Mesodermal cell (in vitro differentiated cells): ENCODE data around the gene PRDM16.

Experiments
- H3K27ac ChIP-seq: 2 replicates; pipeline ENCODE4 v1.7.0; 2013; ENCODE audit warnings: mild to moderate bottlenecking, low read depth, low read length, moderate library complexity; ENCODE audit not compliant: severe bottlenecking
- H3K36me3 ChIP-seq: 2 replicates; pipeline ENCODE4 v1.7.1; 2013; ENCODE audit warnings: mild to moderate bottlenecking, low read length, moderate library complexity; ENCODE audit not compliant: control insufficient read depth, insufficient read depth
- H3K4me1 ChIP-seq: one replicate; pipeline ENCODE4 v1.7.1; 2013; ENCODE audit warnings: mild to moderate bottlenecking, low read length; ENCODE audit not compliant: insufficient read depth, control insufficient read depth, poor library complexity, severe bottlenecking
- H3K4me3 ChIP-seq: 2 replicates; pipeline ENCODE4 v1.7.0; 2013; ENCODE audit warnings: low read length, control low read depth, mild to moderate bottlenecking; ENCODE audit not compliant: insufficient read depth, poor library complexity, severe bottlenecking; ENCODE audit errors: extremely low read depth
- H3K9me3 ChIP-seq: 2 replicates; pipeline ENCODE4 v1.7.1; 2013; ENCODE audit warnings: mild to moderate bottlenecking, low read length, moderate library complexity; ENCODE audit not compliant: control insufficient read depth
- WGBS, 2 experiments: methylation state at CpG; one replicate each; pipeline ENCODE4 v1.1.5; 2013; ENCODE audit warnings: missing lambda C conversion rate in 2 of 2; ENCODE audit not compliant: insufficient coverage in 2 of 2; 5-methylcytosine and 5-hydroxymethylcytosine counted together

The PRDM16 gene

DNA sequence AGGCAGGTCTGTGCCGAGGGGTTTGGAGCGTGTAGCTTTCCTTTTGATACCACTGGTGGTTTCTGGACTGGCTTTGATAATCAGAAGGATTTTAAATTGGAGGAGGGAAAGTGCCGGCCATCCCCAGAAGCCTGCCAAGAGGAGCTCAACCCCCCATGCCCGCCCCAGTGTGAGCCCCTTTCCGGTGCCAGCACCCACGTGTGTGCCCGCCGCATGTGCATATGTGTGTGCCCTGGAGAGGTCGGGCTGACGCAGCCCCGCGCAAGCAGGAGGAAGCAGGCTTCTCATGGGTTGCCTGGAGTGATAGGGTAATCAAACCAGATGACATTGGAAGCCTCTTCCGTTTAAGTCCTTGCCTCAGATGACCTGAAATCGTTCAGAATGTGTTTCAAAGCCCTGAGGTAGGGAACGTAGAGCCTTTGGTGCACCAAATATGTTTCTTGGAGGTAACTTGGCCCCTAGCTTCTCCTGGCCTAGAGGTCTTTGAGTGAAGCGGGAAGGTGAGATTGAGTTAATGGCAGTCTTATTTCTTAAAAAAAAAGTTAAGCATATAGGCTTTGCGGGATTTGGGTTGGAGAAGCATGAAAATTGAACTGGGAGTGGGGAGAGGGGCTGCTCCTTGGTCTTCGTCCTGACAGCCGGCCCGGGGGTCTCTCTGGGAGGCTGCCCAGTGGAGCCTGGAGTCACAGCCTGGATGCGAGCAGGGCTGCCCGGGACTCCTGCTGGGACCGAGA, 351.4 kb downstream of the PRDM16 start:
- 89 to 93% methylated on average over 15 to 22 of the region's 23 CpGs for WGBS, 2 experiments
- Histone ChIP-seq H3K27ac (no peak overlapping the region), H3K4me3 (no peak overlapping the region), H3K9me3 (peaks cover 10% of the 10 kb centered on the region), H3K36me3 (no peaks in the 10 kb centered on the region), H3K4me1 (no peaks in the 10 kb centered on the region)

DNA sequence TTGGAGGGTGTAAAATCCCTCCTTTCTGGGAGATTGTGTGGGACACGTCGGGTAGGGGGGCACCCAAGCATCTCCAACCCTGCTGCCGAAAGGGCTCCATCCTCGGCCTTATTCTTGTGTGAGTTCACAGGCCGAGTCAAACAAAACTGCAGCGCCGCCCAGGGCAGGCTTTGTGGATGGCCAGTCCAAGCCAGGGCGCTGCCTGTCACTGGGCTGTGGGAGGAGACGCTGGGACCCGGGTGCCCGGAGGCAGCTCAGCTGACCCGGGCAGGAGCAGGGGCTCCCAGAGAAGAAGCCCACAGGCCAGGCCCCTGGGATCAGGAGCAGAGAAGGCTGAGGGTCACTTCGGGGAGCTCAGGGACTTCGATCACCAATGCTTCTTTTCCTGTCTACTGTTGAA, 353.6 kb downstream of the PRDM16 start:
- no peaks in the 10 kb centered on the region for H3K9me3 ChIP-seq
- H3K36me3 ChIP-seq, result no peaks in the 10 kb centered on the region
- H3K4me3 ChIP-seq, result no peak overlapping the region
- WGBS, 2 experiments, result 93 to 95% methylated on average over 12 to 14 of the region's 14 CpGs
- H3K4me1 ChIP-seq, result no peaks in the 10 kb centered on the region
- no peak overlapping the region for H3K27ac ChIP-seq

DNA sequence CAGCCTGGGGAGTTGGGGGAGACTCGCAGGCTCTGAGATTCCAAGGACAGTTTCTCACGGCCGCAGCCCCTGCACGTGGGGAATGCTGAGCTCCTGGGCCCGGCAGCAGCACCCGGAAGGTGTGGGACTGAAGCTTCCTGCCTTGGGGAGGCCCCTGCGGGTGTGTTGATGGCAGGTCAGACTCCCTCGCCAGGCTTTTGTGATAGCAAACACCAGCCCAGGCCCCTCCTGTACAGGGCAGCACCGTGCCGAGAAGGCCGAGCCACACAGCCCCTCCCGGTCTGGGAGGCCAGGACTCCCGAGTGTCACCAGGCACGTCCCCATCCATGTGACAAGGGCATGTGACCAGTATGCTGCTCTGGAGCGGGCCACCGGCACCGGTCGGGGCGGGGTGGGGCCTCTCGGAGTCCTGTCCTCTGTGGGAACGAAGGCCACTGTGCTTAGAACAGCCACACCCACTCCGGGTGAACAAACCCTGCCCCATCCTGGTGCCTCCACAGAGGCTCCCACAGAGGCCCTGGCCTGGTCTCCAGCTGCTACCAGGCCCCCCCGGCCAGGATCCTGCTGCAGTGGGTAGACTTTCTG, 354.3 kb downstream of the PRDM16 start:
- Histone ChIP-seq H3K4me1 (no peaks in the 10 kb centered on the region), H3K4me3 (no peak overlapping the region), H3K36me3 (no peaks in the 10 kb centered on the region), H3K9me3 (no peaks in the 10 kb centered on the region), H3K27ac (no peak overlapping the region)
- WGBS, 2 experiments, result 88 to 89% methylated on average over 19 to 21 of the region's 23 CpGs

DNA sequence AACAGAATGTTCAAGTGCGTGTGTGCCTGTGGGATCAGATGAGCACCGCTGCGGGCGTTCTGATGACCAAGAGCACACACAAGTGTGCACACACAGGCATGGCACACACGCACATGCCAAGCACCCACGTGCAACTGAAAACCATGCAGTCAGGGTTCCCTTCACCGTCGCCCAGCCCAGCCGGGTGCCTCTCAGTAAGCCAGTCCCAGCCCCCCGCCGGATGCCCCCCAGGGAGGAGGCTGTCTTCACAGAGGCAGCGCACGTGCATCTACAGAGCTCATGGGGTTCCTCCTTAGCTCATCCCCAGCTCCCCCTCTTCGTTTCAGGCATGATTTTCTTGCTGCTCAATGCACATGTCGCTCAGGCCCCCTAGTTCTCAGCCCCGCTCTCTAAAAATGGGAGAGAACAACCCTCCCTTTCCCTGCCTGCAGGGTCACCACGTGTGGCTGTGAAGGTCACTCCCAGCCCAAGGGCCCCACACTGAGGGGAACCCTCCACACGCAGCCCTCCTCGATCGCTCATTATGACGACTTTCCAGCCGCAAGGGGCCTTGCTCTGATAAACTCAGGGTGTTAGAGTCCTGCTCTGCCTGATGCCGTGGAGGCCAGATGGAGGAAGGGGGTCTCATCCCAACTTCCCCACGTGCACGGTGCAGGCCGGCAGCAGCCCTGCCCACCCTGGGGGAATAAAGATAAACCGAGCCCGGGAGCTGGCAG, 355.1 kb downstream of the PRDM16 start:
- no peak overlapping the region for H3K4me3 ChIP-seq
- no peaks in the 10 kb centered on the region for H3K9me3 ChIP-seq
- no peaks in the 10 kb centered on the region for H3K4me1 ChIP-seq
- H3K27ac ChIP-seq, result no peak overlapping the region
- 86 to 87% methylated on average over 26 to 27 of the region's 28 CpGs for WGBS, 2 experiments
- no peaks in the 10 kb centered on the region for H3K36me3 ChIP-seq

DNA sequence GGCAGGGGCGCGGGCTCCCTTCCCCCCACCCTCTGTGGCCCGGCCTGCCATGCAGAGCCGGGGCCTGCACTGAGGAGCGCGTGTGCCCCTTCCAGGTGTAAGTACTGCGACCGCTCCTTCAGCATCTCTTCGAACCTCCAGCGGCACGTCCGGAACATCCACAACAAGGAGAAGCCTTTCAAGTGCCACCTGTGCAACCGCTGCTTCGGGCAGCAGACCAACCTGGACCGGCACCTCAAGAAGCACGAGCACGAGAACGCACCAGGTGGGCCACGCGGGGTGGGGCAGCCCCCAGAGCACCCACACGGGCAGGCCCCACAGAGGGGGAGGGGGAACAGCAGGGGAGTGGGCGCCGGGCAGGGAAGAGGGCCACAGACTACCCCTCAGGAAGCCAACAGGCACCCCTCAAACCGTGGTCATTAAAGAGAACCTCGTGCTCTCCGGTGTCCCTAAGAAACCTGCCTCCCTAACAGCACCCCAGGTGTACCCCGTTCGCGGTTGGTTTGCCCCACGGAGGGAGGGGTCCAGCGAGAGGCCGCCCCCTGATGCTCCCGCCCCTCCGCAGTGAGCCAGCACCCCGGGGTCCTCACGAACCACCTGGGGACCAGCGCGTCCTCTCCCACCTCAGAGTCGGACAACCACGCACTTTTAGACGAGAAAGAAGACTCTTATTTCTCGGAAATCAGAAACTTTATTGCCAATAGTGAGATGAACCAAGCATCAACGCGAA, 356.6 kb downstream of the PRDM16 start:
- WGBS, 2 experiments, result 93% methylated on average over 30 to 36 of the region's 44 CpGs
- Histone ChIP-seq H3K4me3 (no peak overlapping the region), H3K36me3 (no peaks in the 10 kb centered on the region), H3K27ac (no peak overlapping the region), H3K4me1 (no peaks in the 10 kb centered on the region), H3K9me3 (no peaks in the 10 kb centered on the region)

DNA sequence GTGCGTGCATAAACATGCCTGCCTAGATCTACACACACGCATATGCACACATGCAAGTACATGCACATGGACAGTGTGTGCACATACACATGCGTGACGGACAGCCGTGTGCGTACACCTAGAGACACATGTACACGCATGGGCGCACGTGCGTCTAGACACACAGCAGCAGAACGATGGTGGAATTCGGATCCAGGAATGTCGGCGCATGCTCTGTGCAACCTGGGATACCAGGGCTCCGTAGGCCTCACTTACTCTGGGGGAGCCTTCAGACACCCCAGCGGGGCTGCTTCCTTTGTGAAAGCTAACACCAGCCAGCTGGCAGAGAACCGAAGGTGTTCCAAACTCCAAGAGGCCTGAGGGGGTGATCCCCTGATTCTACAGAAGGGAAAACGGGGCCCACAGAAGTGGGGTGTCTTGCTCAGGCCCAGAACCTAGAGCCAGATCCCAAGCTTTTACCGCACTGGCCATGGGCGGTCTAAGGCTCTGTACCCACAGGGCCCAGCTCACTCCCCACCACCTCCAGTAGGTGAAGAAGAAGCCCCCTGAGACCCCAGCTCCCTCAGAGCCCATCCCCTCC, 358.0 kb downstream of the PRDM16 start:
- H3K36me3 ChIP-seq, result no peaks in the 10 kb centered on the region
- WGBS, 2 experiments, result 90 to 95% methylated on average over 18 to 19 of the region's 20 CpGs
- H3K27ac ChIP-seq, result no peak overlapping the region
- H3K9me3 ChIP-seq, result no peaks in the 10 kb centered on the region
- H3K4me3 ChIP-seq, result no peak overlapping the region
- no peaks in the 10 kb centered on the region for H3K4me1 ChIP-seq

DNA sequence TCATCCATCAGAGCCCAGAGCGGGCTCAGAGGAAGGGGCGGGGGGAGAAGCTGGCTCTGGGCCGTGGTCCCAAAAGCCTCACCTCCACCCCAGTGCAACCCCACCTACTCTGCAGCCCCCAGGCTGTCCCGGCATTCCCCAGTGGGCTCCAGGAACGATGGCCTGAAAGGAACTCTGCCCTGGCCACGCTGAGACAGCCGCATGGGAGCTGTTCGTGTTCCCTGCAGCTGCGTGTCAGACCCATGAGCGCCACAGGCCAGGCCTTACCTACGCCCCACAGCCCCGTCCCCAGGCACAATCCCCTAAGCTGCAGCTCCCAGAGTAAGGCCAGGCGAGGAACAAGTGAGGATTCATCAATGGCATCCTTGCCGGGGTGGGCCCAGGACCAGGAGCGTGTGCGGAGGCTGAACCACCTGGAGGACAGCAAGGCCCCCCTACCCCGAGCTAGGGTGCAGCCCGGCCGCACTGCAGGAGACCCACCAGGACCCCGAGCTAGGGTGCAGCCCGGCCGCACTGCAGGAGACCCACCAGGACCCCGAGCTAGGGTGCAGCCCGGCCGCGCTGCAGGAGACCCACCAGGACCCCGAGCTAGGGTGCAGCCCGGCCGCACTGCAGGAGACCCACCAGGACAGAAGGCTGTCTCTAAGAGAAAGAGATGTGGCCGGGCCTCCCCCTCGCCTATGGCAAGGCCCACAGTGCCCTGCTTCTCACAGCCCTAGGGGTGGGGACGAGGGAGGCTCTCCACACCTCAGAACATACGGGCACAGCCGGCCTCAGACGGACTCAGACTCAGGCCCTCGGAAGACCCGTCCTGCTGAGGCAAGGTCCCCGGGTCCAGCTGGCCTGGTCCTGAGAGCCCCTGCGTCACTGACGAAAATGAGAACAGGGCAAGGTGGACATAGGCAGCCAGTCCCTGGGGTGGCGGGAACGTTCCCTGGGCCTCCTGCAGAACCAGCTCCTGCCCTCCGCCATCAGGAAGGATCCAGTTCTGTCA, 359.0 kb downstream of the PRDM16 start:
- WGBS, 2 experiments, result 94% methylated on average over 31 to 41 of the region's 43 CpGs
- no peaks in the 10 kb centered on the region for H3K9me3 ChIP-seq
- no peaks in the 10 kb centered on the region for H3K4me1 ChIP-seq
- no peaks in the 10 kb centered on the region for H3K36me3 ChIP-seq
- no peak overlapping the region for H3K27ac ChIP-seq
- H3K4me3 ChIP-seq, result no peak overlapping the region

DNA sequence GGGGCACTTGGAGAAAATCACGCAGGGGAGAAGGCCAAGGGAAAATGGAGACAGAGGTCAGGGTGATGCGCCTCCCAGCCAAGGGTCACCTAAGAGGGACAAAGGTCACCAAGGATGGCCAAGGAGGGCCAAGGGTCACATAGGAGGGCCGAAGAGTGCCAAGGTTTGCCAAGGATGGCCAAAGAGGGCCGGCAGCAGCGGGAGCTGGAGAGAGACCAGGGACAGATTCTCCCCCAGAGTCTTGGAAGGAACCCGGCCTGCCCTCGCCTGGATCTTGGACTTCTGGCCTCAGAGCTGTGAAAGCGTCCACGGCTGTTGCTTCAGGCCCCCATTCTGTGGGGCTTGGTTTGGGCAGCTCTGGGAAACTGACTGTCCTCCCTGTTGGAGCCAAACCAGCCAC, 359.9 kb downstream of the PRDM16 start:
- no peak overlapping the region for H3K27ac ChIP-seq
- H3K4me3 ChIP-seq, result no peak overlapping the region
- H3K9me3 ChIP-seq, result no peaks in the 10 kb centered on the region
- WGBS, 2 experiments, result 92 to 96% methylated on average over 8 to 9 of the region's 9 CpGs
- H3K4me1 ChIP-seq, result no peaks in the 10 kb centered on the region
- no peaks in the 10 kb centered on the region for H3K36me3 ChIP-seq

DNA sequence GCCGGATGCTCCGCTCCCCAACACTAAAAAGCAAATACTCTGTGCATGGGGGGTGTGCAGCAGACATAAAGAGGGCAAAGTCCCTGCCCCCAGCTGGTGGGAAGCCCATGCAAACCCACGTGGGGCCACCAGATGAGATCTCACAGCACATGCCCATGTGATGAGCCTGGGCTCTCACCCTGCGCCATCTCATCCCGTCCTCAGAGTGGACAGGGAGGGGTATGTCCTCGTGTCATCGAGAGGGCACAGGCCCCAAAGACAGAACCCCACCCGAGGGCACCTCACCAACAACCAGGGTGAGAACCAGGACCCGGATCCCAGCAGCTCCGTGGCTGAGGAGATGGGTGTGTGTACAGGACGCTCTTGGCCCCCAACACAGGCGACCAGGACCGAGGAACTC, 360.3 kb downstream of the PRDM16 start:
- Histone ChIP-seq H3K4me1 (no peaks in the 10 kb centered on the region), H3K36me3 (no peaks in the 10 kb centered on the region)
- WGBS, 2 experiments, result 96 to 100% methylated on average over 3 to 8 of the region's 13 CpGs

More for the DNA sequence above, 360.3 kb downstream of the PRDM16 start:
- Histone ChIP-seq H3K9me3 (no peaks in the 10 kb centered on the region), H3K27ac (no peak overlapping the region), H3K4me3 (no peak overlapping the region)
